HepG2 (cell line): ENCODE data around the gene DNAJB2. TPM values are rescaled to one million over a fixed set of nuclear protein-coding genes. Genes with fewer than 3 reads are reported as not detected.

ENCODE experiments used
- CBFB ChIP-seq: sonication (generic); formaldehyde crosslinking; IDR thresholded peaks from 2 replicates; pipeline ENCODE4 v1.4.0; 2020; ENCODE audit warnings: missing genetic modification reagents
- DNMT1 ChIP-seq: sonication (generic); formaldehyde crosslinking; IDR thresholded peaks from 2 replicates; pipeline ENCODE4 v1.5.1; 2020; ENCODE audit warnings: mild to moderate bottlenecking, missing genetic modification reagents
- ETV6 ChIP-seq: sonication (generic); formaldehyde crosslinking; conservative IDR thresholded peaks from 2 replicates; pipeline ENCODE4 v1.4.0; 2020; ENCODE audit warnings: missing genetic modification reagents
- GATA4 ChIP-seq: sonication (generic); IDR thresholded peaks from 2 replicates; pipeline ENCODE4 v1.6.1; 2016; ENCODE audit warnings: antibody characterized with exemption, low read depth, borderline replicate concordance
- HMGA1 ChIP-seq: sonication (generic); formaldehyde crosslinking; conservative IDR thresholded peaks from 2 replicates; pipeline ENCODE4 v1.4.0; 2020; ENCODE audit warnings: missing genetic modification reagents
- JDP2 ChIP-seq: sonication (generic); formaldehyde crosslinking; IDR thresholded peaks from 2 replicates; pipeline ENCODE4 v1.8.1; 2022; ENCODE audit warnings: missing genetic modification reagents, borderline replicate concordance
- MAFF ChIP-seq: IDR thresholded peaks from 2 replicates; pipeline ENCODE4 v1.6.1; 2011; ENCODE audit warnings: low read depth, low read length, improper control_type of control experiment
- MXD4 ChIP-seq: IDR thresholded peaks from 2 replicates; pipeline ENCODE4 v1.6.1; 2016; ENCODE audit warnings: mild to moderate bottlenecking, missing biosample characterization, missing genetic modification reagents
- SATB2 ChIP-seq: sonication (generic); formaldehyde crosslinking; IDR thresholded peaks from 2 replicates; pipeline ENCODE4 v1.5.0; 2020; ENCODE audit warnings: missing genetic modification reagents
- SMAD9 ChIP-seq: sonication (generic); formaldehyde crosslinking; IDR thresholded peaks from 2 replicates; pipeline ENCODE4 v1.5.1; 2020; ENCODE audit warnings: mild to moderate bottlenecking, missing genetic modification reagents
- TP53 ChIP-seq: sonication (generic); formaldehyde crosslinking; conservative IDR thresholded peaks from 2 replicates; pipeline ENCODE4 v1.4.0; 2020; ENCODE audit warnings: missing genetic modification reagents
- ZFYVE20 ChIP-seq: sonication (generic); formaldehyde crosslinking; IDR thresholded peaks from 2 replicates; pipeline ENCODE4 v1.8.0; 2023; ENCODE audit warnings: low read depth, mild to moderate bottlenecking, moderate library complexity, missing genetic modification reagents, borderline replicate concordance
- ZNF432 ChIP-seq: sonication (generic); formaldehyde crosslinking; IDR thresholded peaks from 2 replicates; pipeline ENCODE4 v1.5.0; 2020; ENCODE audit warnings: missing genetic modification reagents, mild to moderate bottlenecking, borderline replicate concordance
- ZNF530 ChIP-seq: sonication (generic); formaldehyde crosslinking; IDR thresholded peaks from 2 replicates; pipeline ENCODE4 v1.5.0; 2020; ENCODE audit warnings: low read depth, mild to moderate bottlenecking, missing genetic modification reagents
- polyA plus RNA-seq, 8 experiments: library from polyadenylated mRNA; depleted of rRNA in 3 of 8; stranded (reverse) in 7 of 8; unstranded in 1 of 8; fragments of >200 nt; fragmentation: Illumina TruSeq in 4 of 8; extraction: Trizol in 4 of 8; gene quantifications; 2 replicates each; pipeline versions ENCODE4 v1.2.1 to v1.2.3, GENCODE V29; 2011 to 2016; ENCODE audit warnings: low read depth in 4 of 8, missing spikeins in 1 of 8, mixed read lengths in 1 of 8; ENCODE audit not compliant: insufficient read depth in 1 of 8
- total RNA-seq, 5 experiments: library from RNA; depleted of rRNA; stranded (reverse); fragments of >200 nt; fragmentation: Illumina TruSeq; extraction: Trizol; gene quantifications; 2 replicates each; pipeline ENCODE4 v1.2.3, GENCODE V29; 2016; ENCODE audit warnings: low read depth in 1 of 5
- TF ChIP-seq, protein P1 (sequence below): sonication (generic); formaldehyde crosslinking; IDR thresholded peaks from 2 replicates; pipeline ENCODE4 v1.4.0; 2020; ENCODE audit warnings: missing genetic modification reagents
- TF ChIP-seq, protein P2 (sequence below): sonication (generic); formaldehyde crosslinking; IDR thresholded peaks from 2 replicates; pipeline ENCODE4 v1.8.0; 2022; ENCODE audit warnings: mild to moderate bottlenecking, missing genetic modification reagents
- TF ChIP-seq, protein P3 (sequence below): sonication (generic); formaldehyde crosslinking; IDR thresholded peaks from 2 replicates; pipeline ENCODE4 v1.4.0; 2020; ENCODE audit warnings: missing genetic modification reagents, borderline replicate concordance
- TF ChIP-seq, protein P4 (sequence below): sonication (generic); formaldehyde crosslinking; conservative IDR thresholded peaks from 2 replicates; pipeline ENCODE4 v1.8.1; 2023; ENCODE audit warnings: missing genetic modification reagents
- TF ChIP-seq, protein P5 (sequence below): sonication (generic); formaldehyde crosslinking; IDR thresholded peaks from 2 replicates; pipeline ENCODE4 v1.5.0; 2020; ENCODE audit warnings: missing genetic modification reagents, mild to moderate bottlenecking, borderline replicate concordance
- TF ChIP-seq, protein P6 (sequence below): IDR thresholded peaks from 2 replicates; pipeline ENCODE4 v1.6.1; 2012; ENCODE audit warnings: low read length, improper control_type of control experiment

Gene DNAJB2
- total and polyA plus RNA-seq, 2 of the 13 experiments (the other 11 are each of a cell fraction or from before 2014, with no cell fraction given) = 21.3 to 31.1 TPM

DNA sequence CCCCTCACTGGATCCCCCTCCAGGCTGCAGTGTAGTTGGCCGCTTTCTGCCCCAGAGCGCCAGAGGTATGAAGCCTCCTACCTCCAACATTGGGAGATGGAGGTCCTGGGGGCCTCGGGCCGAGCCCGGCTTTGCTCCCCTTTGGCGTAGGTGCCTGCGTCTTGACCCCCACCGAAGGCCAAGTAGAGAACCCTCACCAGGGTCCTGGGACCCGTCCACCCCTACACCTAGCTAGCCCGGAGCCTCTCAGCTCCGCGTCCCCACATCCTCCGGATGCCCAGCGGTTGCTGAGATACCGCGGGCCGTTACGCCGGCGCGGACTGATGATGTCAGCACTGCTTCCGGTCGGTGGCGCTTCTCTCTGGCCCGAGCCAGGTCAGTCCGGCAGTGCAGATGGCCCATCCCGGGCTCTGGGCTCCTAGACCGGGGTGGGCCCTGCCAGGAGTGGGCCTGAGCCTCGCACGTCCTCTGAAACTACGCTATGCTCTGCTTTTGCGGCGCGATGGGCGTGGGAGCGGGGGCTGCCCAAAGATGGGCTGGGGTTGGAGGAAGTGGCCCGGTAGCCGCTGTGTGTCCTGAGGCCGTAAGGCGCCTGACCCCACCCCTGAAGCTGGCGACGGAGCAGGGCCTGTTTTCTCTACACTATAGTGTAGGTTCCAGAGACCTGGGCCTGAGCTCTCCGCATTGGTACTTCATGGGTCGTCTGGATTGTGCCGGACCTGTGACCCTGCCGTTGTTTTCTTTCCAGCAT, 33.8 kb upstream of the DNAJB2 start, which contains the start of the genes GLB1L and STK16 (continued):
- peak; percentile 78; the same call in 1 of the 2 replicates for TF ChIP-seq SATB2 (CRISPR knock-in tag)
- peak; percentile 87 for TF ChIP-seq CBFB
- peak; percentile 82; the same call in 1 of the 2 replicates for TF ChIP-seq ETV6 (CRISPR knock-in tag)
- TF ChIP-seq, protein P1, sequence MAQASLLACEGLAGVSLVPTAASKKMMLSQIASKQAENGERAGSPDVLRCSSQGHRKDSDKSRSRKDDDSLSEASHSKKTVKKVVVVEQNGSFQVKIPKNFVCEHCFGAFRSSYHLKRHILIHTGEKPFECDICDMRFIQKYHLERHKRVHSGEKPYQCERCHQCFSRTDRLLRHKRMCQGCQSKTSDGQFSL (CRISPR knock-in tag) = peak; percentile 81
- TF ChIP-seq MXD4 (CRISPR knock-in tag) = peak; percentile 59; the same call in 1 of the 2 replicates
- TF ChIP-seq, protein P2, sequence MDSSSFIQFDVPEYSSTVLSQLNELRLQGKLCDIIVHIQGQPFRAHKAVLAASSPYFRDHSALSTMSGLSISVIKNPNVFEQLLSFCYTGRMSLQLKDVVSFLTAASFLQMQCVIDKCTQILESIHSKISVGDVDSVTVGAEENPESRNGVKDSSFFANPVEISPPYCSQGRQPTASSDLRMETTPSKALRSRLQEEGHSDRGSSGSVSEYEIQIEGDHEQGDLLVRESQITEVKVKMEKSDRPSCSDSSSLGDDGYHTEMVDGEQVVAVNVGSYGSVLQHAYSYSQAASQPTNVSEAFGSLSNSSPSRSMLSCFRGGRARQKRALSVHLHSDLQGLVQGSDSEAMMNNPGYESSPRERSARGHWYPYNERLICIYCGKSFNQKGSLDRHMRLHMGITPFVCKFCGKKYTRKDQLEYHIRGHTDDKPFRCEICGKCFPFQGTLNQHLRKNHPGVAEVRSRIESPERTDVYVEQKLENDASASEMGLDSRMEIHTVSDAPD (CRISPR knock-in tag) = peak; percentile 33; the same call in 1 of the 2 replicates
- TF ChIP-seq, protein P3, sequence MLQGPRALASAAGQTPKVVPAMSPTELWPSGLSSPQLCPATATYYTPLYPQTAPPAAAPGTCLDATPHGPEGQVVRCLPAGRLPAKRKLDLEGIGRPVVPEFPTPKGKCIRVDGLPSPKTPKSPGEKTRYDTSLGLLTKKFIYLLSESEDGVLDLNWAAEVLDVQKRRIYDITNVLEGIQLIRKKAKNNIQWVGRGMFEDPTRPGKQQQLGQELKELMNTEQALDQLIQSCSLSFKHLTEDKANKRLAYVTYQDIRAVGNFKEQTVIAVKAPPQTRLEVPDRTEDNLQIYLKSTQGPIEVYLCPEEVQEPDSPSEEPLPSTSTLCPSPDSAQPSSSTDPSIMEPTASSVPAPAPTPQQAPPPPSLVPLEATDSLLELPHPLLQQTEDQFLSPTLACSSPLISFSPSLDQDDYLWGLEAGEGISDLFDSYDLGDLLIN (CRISPR knock-in tag) = peak; percentile 86; the same call in 1 of the 2 replicates
- no peak for TF ChIP-seq ZNF432 (CRISPR knock-in tag)
- peak; percentile 85; the same call in 1 of the 2 replicates for TF ChIP-seq ZNF530
- TF ChIP-seq DNMT1 (CRISPR knock-in tag) = peak; percentile 75; the same call in 1 of the 2 replicates
- TF ChIP-seq HMGA1 (CRISPR knock-in tag) = no peak
- 0 out of 2 replicates have a peak, but pooled peaks have one; percentile 67 for TF ChIP-seq GATA4
- TF ChIP-seq MAFF = 0 out of 2 replicates have a peak, but pooled peaks have one; percentile 38
- TF ChIP-seq, protein P4, sequence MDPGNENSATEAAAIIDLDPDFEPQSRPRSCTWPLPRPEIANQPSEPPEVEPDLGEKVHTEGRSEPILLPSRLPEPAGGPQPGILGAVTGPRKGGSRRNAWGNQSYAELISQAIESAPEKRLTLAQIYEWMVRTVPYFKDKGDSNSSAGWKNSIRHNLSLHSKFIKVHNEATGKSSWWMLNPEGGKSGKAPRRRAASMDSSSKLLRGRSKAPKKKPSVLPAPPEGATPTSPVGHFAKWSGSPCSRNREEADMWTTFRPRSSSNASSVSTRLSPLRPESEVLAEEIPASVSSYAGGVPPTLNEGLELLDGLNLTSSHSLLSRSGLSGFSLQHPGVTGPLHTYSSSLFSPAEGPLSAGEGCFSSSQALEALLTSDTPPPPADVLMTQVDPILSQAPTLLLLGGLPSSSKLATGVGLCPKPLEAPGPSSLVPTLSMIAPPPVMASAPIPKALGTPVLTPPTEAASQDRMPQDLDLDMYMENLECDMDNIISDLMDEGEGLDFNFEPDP (CRISPR knock-in tag) = no peak
- no peak; the same call in 1 of the 2 replicates for TF ChIP-seq JDP2 (CRISPR knock-in tag)
- TF ChIP-seq TP53 (CRISPR knock-in tag) = peak; percentile 87; the same call in 1 of the 2 replicates
- TF ChIP-seq, protein P5, sequence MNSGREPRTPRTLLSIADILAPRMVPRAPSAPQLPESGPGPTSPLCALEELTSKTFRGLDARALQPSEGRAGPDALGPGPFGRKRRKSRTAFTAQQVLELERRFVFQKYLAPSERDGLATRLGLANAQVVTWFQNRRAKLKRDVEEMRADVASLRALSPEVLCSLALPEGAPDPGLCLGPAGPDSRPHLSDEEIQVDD (CRISPR knock-in tag) = peak; percentile 94
- TF ChIP-seq, protein P6, sequence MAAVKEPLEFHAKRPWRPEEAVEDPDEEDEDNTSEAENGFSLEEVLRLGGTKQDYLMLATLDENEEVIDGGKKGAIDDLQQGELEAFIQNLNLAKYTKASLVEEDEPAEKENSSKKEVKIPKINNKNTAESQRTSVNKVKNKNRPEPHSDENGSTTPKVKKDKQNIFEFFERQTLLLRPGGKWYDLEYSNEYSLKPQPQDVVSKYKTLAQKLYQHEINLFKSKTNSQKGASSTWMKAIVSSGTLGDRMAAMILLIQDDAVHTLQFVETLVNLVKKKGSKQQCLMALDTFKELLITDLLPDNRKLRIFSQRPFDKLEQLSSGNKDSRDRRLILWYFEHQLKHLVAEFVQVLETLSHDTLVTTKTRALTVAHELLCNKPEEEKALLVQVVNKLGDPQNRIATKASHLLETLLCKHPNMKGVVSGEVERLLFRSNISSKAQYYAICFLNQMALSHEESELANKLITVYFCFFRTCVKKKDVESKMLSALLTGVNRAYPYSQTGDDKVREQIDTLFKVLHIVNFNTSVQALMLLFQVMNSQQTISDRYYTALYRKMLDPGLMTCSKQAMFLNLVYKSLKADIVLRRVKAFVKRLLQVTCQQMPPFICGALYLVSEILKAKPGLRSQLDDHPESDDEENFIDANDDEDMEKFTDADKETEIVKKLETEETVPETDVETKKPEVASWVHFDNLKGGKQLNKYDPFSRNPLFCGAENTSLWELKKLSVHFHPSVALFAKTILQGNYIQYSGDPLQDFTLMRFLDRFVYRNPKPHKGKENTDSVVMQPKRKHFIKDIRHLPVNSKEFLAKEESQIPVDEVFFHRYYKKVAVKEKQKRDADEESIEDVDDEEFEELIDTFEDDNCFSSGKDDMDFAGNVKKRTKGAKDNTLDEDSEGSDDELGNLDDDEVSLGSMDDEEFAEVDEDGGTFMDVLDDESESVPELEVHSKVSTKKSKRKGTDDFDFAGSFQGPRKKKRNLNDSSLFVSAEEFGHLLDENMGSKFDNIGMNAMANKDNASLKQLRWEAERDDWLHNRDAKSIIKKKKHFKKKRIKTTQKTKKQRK = no peak
- no peak for TF ChIP-seq ZFYVE20 (CRISPR knock-in tag)
- TF ChIP-seq SMAD9 = 0 out of 2 replicates have a peak, but pooled peaks have one; percentile 63
